Epithelial cell of proximal tubule (primary cell): Measurements from ENCODE around the gene ZFP62. TPM values are rescaled to one million over a fixed set of nuclear protein-coding genes. Genes with fewer than 3 reads are reported as not detected.

Experiments
- DNase-seq: peaks from one replicate; pipeline ENCODE4 v3.0.0-alpha.2; 2011; ENCODE audit warnings: low read depth
- H3K4me3 ChIP-seq: 2 replicates; pipeline ENCODE4 v1.5.1; 2011; ENCODE audit warnings: low read depth, mild to moderate bottlenecking, low read length
- total RNA-seq: library from RNA; depleted of rRNA; stranded (reverse); fragments of >200 nt; gene quantifications from 2 replicates; pipeline ENCODE4 v1.2.3, GENCODE V29; 2015
- TF ChIP-seq, protein P1 (sequence below): conservative IDR thresholded peaks from 2 replicates; pipeline ENCODE4 v1.5.1; 2012; ENCODE audit warnings: low read depth, mild to moderate bottlenecking, low read length

Gene ZFP62
- total RNA-seq, 1 donor from 2014 or later, result 12.4 TPM

GRCh38 chr5:180866985-180867384 lies 5.9 kb upstream of the ZFP62 start:
- TF ChIP-seq, protein P1, sequence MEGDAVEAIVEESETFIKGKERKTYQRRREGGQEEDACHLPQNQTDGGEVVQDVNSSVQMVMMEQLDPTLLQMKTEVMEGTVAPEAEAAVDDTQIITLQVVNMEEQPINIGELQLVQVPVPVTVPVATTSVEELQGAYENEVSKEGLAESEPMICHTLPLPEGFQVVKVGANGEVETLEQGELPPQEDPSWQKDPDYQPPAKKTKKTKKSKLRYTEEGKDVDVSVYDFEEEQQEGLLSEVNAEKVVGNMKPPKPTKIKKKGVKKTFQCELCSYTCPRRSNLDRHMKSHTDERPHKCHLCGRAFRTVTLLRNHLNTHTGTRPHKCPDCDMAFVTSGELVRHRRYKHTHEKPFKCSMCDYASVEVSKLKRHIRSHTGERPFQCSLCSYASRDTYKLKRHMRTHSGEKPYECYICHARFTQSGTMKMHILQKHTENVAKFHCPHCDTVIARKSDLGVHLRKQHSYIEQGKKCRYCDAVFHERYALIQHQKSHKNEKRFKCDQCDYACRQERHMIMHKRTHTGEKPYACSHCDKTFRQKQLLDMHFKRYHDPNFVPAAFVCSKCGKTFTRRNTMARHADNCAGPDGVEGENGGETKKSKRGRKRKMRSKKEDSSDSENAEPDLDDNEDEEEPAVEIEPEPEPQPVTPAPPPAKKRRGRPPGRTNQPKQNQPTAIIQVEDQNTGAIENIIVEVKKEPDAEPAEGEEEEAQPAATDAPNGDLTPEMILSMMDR, result no peak
- no peak for DNase-seq
- no peak overlapping the region for H3K4me3 ChIP-seq

DNA sequence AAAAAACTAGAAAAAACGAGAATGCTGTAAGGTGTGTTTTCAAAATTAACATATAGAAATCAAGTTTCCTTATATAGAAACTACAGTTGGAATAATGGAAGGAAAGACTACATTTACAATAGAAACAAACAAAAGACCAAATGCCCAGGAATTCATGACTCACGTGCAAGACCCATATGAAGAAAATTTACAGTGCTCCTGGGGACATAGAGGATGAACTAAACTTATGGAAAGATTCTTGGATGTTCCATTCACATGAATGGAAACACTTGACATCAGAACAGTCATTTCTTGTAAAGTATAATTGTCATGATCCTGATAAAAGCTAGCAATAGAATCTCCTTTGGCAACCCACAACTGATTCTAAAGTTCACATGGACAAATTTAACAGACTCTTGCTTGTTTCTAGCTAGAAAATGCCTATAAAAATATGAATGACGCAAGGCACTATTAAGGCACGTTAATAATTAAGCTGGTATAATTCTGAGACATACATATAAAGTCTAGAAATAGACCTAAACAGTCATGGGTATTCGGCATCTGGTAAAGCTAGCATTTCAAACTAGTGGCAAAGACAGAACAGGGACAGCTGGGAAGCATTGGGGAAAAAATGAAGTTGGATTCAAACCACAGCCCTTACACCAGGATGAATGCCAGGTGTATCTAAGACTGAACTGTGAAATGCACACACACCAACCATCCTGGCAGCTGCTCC lies 5.1 kb upstream of the ZFP62 start:
- no peak for DNase-seq
- TF ChIP-seq, protein P1, result no peak
- H3K4me3 ChIP-seq, result no peak overlapping the region

DNA sequence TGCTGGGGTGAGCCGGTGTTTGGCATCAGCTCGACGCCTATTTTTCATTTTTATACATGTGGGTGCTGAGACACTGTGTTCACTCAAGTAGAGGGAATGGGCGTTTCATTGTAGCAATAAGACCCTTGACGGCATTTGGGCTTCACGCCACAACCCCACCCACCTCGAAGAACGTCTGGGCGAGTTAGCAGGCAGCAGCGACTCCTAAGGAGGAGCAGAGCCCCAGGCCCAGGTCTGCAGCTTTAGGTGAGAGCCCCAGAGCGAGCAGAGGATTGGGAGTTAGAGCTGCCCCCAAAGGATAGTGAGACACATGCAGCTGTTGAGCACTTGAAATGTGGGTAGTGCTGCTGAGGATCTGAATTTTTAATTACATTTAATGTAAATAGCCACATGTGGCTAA lies 1.6 kb upstream of the ZFP62 start:
- DNase-seq, result no peak
- no peak overlapping the region for H3K4me3 ChIP-seq
- TF ChIP-seq, protein P1, result no peak

- TF ChIP-seq, protein P1, result no peak
- peak overlapping the region; percentile 99 for H3K4me3 ChIP-seq
- no peak for DNase-seq
Measured at GRCh38 chr5:180860273-180860886, 696 bp downstream of the ZFP62 start.

DNA sequence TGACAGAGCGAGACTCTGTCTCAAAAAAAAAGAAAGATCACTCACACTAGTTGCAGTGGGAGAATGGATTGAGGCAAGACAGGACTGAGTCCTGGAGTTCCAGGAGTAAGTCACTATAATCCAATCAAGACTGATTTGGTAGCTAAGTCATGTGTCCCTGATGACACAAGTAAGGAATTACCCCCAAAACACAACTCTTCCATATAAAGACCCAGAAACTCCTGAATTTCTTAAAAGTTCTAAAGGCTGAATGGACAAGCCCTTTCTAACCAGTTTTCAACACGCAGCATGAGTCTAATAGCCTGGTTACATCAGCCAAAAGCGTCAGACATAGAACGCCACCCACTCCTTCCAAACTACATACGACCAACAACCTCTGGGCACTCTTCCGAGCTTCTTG lies 2.5 kb downstream of the ZFP62 start:
- TF ChIP-seq, protein P1, result no peak
- no peak for DNase-seq
- no peak overlapping the region for H3K4me3 ChIP-seq

GRCh38 chr5:180853848-180854176 lies 7.3 kb downstream of the ZFP62 start:
- no peak for DNase-seq
- H3K4me3 ChIP-seq, result no peak overlapping the region
- TF ChIP-seq, protein P1, result no peak
